Body of pancreas (tissue), 4 donors: ENCODE results near the gene CRYBG2. TPM values are rescaled to one million over a fixed set of nuclear protein-coding genes. Genes with fewer than 3 reads are reported as not detected.

Experiments
- ATAC-seq: fragments of 150-250 bp; one replicate; pipeline ENCODE4 v1.9.1; 2016
- DNase-seq, 4 donors: peaks; one replicate each; pipeline ENCODE4 v3.0.0-alpha.2; 2019
- H3K27ac ChIP-seq, 4 donors: fragments of 200-600 bp; sonication (generic); 1 replicate in 3 of 4; 2 replicates in 1 of 4; pipeline versions ENCODE4 v1.5.1 to v1.6.1; 2016 to 2019; ENCODE audit warnings: mild to moderate bottlenecking in 1 of 4, mixed read lengths in 1 of 4, moderate library complexity in 1 of 4
- H3K27me3 ChIP-seq, 2 donors: fragments of 200-600 bp; sonication (generic); one replicate each; pipeline ENCODE4 v1.6.0; 2016; ENCODE audit warnings: mild to moderate bottlenecking in 1 of 2
- H3K36me3 ChIP-seq, 2 donors: fragments of 200-600 bp; sonication (generic); replicated peaks in 1 of 2; 2 replicates each; pipeline ENCODE4 v1.5.1; 2016; ENCODE audit warnings: low read depth in 2 of 2; ENCODE audit not compliant: insufficient read depth in 1 of 2
- H3K4me1 ChIP-seq: fragments of 200-600 bp; sonication (generic); one replicate; pipeline ENCODE4 v1.6.0; 2016
- H3K4me3 ChIP-seq, 2 donors: fragments of 200-600 bp; sonication (generic); 1 replicate in 1 of 2; 2 replicates in 1 of 2; pipeline ENCODE4 v1.5.1; 2016 to 2019
- H3K9me3 ChIP-seq, 3 donors: fragments of 200-600 bp; sonication (generic); 1 replicate in 2 of 3; 2 replicates in 1 of 3; pipeline ENCODE4 v1.5.1; 2016
- POLR2A ChIP-seq, 3 donors: fragments of 450-650 bp; IDR thresholded peaks; one replicate each; pipeline ENCODE4 v1.6.1; 2016; ENCODE audit warnings: antibody characterized with exemption in 3 of 3, mild to moderate bottlenecking in 2 of 3
- WGBS, 2 donors: methylation state at CpG; one replicate each; pipeline ENCODE4 v1.1.5; 2017; 5-methylcytosine and 5-hydroxymethylcytosine counted together
- intact Hi-C: fragments of 100-400 bp; cut with DNase I; formaldehyde crosslinking; loops from one replicate; pipeline ENCODE4 v1.15.1; 2023
- total RNA-seq, 2 donors: library from RNA; depleted of rRNA; stranded (reverse); fragments of >200 nt; gene quantifications; one replicate each; pipeline ENCODE4 v1.1.0, GENCODE V29; 2016
- TF ChIP-seq, protein P1 (sequence below), 7 experiments: fragments of 450-650 bp in 4 of 7; fragments of 200-600 bp in 3 of 7; sonication (generic) in 3 of 7; IDR thresholded peaks; one replicate each; pipeline ENCODE4 v1.5.1; 2016 to 2019; ENCODE audit warnings: antibody characterized with exemption in 7 of 7

Gene CRYBG2
- total RNA-seq, 2 donors from 2014 or later = 3.6 TPM; not detected in 1

DNA sequence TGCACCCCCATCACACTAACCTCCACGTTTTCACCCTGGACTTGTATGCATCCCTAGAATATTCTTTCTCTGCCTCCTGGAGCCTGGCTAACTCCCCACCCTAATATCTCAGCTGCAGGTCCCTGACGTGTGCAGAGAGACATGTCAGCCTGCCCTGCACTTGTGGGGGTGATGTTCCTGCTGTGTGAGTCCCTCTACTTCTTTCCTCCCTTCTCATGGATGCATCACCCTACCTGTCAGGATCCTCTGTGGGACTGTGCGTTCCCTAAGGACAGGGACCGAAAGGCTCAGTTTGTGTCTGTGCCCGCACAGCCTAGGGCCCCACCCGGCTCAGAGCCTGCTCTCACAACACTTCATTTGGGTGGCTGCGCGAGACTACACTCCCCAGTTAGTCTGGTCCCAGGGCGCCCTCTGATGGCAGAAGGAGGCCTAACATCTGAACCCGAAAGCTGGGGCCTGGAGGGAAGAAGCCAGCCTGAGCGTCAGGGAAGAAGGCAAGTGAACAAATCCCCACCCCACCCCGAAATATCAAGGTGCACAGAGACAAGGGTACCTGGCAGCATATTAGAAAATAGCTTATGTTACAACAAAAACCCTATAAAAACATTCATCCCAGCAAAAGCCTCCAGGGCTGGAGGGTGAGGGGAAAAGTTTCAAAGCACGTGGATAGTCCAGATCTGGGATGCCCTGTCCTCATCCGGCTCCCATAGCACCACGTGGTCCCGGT, 32.5 kb downstream of the CRYBG2 start:
- DNase-seq (peak; percentile 92 to 94 (median 92)), ATAC-seq (peak; percentile 96)
- H3K27ac ChIP-seq = no peak overlapping the region
- H3K9me3 ChIP-seq = no peaks in the 10 kb centered on the region
- no peak overlapping the region for H3K4me3 ChIP-seq
- 10 to 13% methylated on average over 16 of the region's 16 CpGs for WGBS, 2 donors
- TF ChIP-seq, protein P1, sequence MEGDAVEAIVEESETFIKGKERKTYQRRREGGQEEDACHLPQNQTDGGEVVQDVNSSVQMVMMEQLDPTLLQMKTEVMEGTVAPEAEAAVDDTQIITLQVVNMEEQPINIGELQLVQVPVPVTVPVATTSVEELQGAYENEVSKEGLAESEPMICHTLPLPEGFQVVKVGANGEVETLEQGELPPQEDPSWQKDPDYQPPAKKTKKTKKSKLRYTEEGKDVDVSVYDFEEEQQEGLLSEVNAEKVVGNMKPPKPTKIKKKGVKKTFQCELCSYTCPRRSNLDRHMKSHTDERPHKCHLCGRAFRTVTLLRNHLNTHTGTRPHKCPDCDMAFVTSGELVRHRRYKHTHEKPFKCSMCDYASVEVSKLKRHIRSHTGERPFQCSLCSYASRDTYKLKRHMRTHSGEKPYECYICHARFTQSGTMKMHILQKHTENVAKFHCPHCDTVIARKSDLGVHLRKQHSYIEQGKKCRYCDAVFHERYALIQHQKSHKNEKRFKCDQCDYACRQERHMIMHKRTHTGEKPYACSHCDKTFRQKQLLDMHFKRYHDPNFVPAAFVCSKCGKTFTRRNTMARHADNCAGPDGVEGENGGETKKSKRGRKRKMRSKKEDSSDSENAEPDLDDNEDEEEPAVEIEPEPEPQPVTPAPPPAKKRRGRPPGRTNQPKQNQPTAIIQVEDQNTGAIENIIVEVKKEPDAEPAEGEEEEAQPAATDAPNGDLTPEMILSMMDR (IDR thresholded peaks at IDR 0.05) = peak; percentile 72 to 96 (median 91)
- no peak for TF ChIP-seq POLR2A (IDR thresholded peaks at IDR 0.05)
- no peaks in the 10 kb centered on the region for H3K36me3 ChIP-seq
- peaks cover 4% of the 10 kb centered on the region for H3K4me1 ChIP-seq
- no peaks in the 10 kb centered on the region for H3K27me3 ChIP-seq
- intact Hi-C loops = loop anchor here (5.0 kb wide), 1 partner anchor 34 kb away; no protein-coding TSS in a partner anchor

DNA sequence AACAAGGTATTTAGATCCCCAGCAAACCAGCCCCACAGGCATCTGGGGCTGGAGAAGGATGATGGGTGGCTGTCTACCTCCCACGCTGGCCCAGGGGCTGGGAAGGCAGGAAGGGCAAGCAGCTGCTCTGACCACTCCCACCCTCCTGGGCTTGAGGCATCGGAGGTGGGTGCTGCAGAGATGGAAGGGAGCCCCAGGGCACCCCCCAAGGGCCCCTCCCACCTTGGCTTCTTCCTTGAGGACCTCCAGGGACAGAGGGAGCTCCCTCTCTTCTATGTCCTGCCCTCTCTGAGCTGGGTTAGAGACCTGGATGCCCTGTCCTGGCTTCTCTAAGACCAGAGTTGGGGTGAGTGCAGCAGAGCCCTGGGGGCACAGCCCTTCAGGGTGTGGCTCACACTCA, 33.0 kb downstream of the CRYBG2 start:
- whole genome bisulfite sequencing, 2 donors = 0 to 61% methylated on average over 1 to 2 of the region's 2 CpGs
- Histone ChIP-seq H3K4me1 (peaks cover 4% of the 10 kb centered on the region), H3K27ac (no peak overlapping the region), H3K9me3 (no peaks in the 10 kb centered on the region), H3K4me3 (no peak overlapping the region), H3K36me3 (no peaks in the 10 kb centered on the region), H3K27me3 (no peaks in the 10 kb centered on the region)
- intact Hi-C loops = loop anchor here (5.0 kb wide), 1 partner anchor 34 kb away; no protein-coding TSS in a partner anchor
- ATAC-seq (no peak), DNase-seq (no peak)
- TF ChIP-seq POLR2A (IDR thresholded peaks at IDR 0.05) = no peak
- TF ChIP-seq, protein P1 (IDR thresholded peaks at IDR 0.05) = no peak

DNA sequence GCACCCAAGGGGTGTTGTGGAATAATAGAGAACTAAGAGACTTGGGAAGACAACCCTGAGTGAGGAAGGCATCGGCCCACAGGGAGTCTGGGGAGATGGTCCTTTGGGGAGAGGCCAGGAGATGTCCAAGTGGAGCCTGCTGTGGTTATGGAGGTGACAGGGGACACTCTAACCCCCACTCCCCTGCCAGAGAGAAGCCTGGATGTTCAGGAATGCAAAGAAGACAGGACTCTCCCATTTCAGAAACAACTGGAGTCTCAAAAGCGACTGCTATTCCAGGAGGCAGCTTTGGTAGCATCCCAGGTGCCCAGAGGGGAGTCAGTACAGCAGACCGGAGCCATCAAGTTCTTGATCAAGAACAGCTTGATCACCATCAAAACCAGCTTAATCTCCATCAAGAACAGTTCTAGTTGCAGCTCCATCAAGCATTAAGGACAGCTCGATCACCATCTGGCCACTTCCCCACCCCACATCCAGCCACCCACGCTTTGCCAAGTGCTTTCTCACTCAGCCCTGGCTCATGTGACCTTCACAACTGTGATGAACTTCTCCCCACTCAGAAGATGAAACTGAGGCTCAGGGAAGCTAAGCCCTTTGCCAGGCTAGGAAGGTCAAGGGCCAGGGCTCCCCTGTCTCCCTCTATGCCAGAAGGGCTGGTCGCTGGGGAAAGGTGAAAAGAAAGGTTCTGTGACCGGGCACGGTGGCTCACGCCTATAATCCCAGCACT, 35.4 kb downstream of the CRYBG2 start:
- TF ChIP-seq POLR2A (IDR thresholded peaks at IDR 0.05) = no peak
- Histone ChIP-seq H3K4me1 (peaks cover 4% of the 10 kb centered on the region), H3K27ac (peak overlapping the region in 1 of 4 donors; percentile 45), H3K4me3 (no peak overlapping the region), H3K36me3 (no peaks in the 10 kb centered on the region), H3K27me3 (no peaks in the 10 kb centered on the region), H3K9me3 (no peaks in the 10 kb centered on the region)
- 54 to 61% methylated on average over 9 of the region's 9 CpGs for WGBS, 2 donors
- peak in 1 of 4 donors; percentile 60 for DNase-seq
- ATAC-seq = no peak
- intact Hi-C loops = loop anchor here (5.0 kb wide), 1 partner anchor 46 kb away; no protein-coding TSS in a partner anchor

DNA sequence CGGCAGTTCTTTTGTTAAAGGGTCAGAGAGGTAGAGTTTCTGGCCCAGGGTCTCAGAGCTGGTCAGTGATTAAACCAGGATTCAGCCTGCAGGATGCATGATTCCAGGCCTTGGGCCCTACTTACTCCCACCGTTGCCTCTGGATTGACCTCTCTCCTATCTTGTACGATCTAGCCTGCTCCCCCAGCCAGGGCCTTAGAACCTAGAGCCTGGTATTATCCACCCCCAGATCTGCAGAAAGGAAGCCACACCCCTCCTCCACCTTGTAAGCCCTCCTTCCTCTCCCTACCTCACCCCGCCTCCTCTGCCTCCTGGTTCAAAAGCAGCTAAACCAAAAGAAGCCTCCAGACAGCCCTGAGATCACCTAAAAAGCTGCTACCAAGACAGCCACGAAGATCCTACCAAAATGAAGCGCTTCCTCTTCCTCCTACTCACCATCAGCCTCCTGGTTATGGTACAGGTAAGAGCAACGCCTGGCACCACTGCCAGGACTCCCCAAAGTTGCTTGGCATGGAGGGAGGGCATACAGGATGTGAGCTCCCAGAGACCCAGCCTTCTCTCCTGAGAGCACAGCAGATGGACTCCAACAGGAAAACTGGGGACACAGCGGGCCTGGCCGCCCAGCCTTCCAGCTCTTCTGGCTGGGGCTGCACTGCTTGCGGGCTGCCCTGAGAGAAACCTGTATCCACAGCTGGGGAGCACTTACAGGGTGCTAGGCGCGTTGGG, 36.2 kb downstream of the CRYBG2 start, which contains the start of gene CD52:
CD52 (plus strand) TSS at position 347 of the 726 bp plus-strand sequence; CDS start at position 407, 60 bp downstream.
- 60 to 71% methylated on average over 12 of the region's 12 CpGs for WGBS, 2 donors
- no peak within 1 kb of the TSS for H3K4me3 ChIP-seq
- ATAC-seq = no peak
- no peak for DNase-seq
- H3K27ac ChIP-seq = peak within 1 kb of the TSS in 1 of 4 donors; percentile 45
- H3K4me1 ChIP-seq = peaks cover 4% of the 10 kb centered on the region
- no peaks in the 10 kb centered on the region for H3K36me3 ChIP-seq
- H3K9me3 ChIP-seq = no peaks in the 10 kb centered on the region
- no peaks in the 10 kb centered on the region for H3K27me3 ChIP-seq
- intact Hi-C loops = loop anchor here (5.0 kb wide), 1 partner anchor 45 kb away; no protein-coding TSS in a partner anchor
- TF ChIP-seq POLR2A (IDR thresholded peaks at IDR 0.05) = no peak
- TF ChIP-seq, protein P1 (IDR thresholded peaks at IDR 0.05) = no peak
